PC-3 (cell line): ENCODE measurements around the gene PIN4.

Experiments
- CTCF ChIP-seq: fragments of 300-600 bp; sonication (generic); conservative IDR thresholded peaks from 2 replicates; pipeline ENCODE4 v1.5.1; 2017; ENCODE audit warnings: antibody characterized with exemption, low read depth, mild to moderate bottlenecking, low read length
- EZH2phosphoT487 ChIP-seq: fragments of 300-600 bp; sonication (generic); IDR thresholded peaks from 2 replicates; pipeline ENCODE4 v1.6.1; 2018; ENCODE audit warnings: mild to moderate bottlenecking, antibody characterized with exemption, low read length, borderline replicate concordance

- no peak for TF ChIP-seq EZH2phosphoT487
- no peak for TF ChIP-seq CTCF
Observed at GRCh38 chrX:72236841-72237240, 55.3 kb downstream of the PIN4 start.
